ENCODE results near the gene LPA. TPM values are rescaled to one million over a fixed set of nuclear protein-coding genes. Genes with fewer than 3 reads are reported as not detected.

The LPA gene
- total and polyA plus RNA-seq, 2 donors (not counting 1 experiment from before 2014, with no cell fraction given) = not detected

DNA sequence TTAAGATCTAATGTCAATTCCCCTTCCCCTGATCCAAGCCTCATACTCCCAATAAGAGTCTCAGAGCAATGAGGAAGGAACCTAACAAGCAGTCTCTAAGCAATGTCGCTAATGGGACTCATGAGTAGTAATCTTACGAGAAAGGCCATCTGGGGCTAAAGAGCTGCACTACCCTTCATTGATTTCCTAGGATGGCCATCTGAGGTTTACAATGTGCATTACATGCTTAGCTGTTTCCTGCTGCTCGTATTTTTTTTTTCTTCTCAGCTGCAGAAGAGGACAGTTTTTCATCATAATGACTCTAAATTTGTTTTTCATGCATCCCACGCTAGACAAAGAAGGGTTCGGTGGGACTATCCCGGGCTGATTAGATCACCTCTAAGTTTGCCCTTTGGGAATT, 119.3 kb downstream of the LPA start:
- Histone ChIP-seq H3K4me2 (replicated peaks; ENCODE audit: low read depth, low read length, poor library complexity, severe bottlenecking) (no peak overlapping the region), H2AFZ (ENCODE audit: insufficient read depth, low read depth, low read length, poor library complexity, severe bottlenecking) (no peak overlapping the region), H3K27ac (ENCODE audit: low read length in 2 of 2) (no peak overlapping the region), H3K9ac (ENCODE audit: low read length) (no peak overlapping the region), H3K4me1 (ENCODE audit: control insufficient read depth in 2 of 2, insufficient read depth in 2 of 2, low read length in 2 of 2) (no peaks in the 10 kb centered on the region), H3K27me3 (replicated peaks in 1 of 4; ENCODE audit: control extremely low read depth in 1 of 4, control insufficient read depth in 3 of 4, insufficient read depth in 4 of 4, low read length in 3 of 4) (peaks cover 0 to 5% (median 0%) of the 10 kb centered on the region in 4 experiments), H4K20me1 (ENCODE audit: control insufficient read depth, insufficient read depth, low read length, poor library complexity, severe bottlenecking) (no peaks in the 10 kb centered on the region), H3K4me3 (ENCODE audit: control extremely low read depth in 1 of 5, extremely low read depth in 1 of 5, insufficient read depth in 1 of 5, low read depth in 2 of 5, low read length in 4 of 5) (no peak overlapping the region), H3K79me2 (ENCODE audit: control insufficient read depth, insufficient read depth, low read length) (no peaks in the 10 kb centered on the region), H3K36me3 (replicated peaks in 1 of 2; ENCODE audit: control extremely low read depth in 1 of 2, control insufficient read depth in 1 of 2, extremely low read depth in 1 of 2, insufficient read depth in 2 of 2, low read length in 1 of 2) (no peaks in the 10 kb centered on the region), H3K9me3 (ENCODE audit: control extremely low read depth in 1 of 3, control insufficient read depth in 2 of 3, insufficient read depth in 1 of 3, low read length in 2 of 3) (no peaks in the 10 kb centered on the region)
- Mint-ChIP-seq H3K27me3 (peaks cover 18% of the 10 kb centered on the region), H3K27ac (no peak overlapping the region), H3K4me3 (no peak overlapping the region), H3K9me3 (ENCODE audit: insufficient read depth) (no peaks in the 10 kb centered on the region), H3K4me1 (no peaks in the 10 kb centered on the region)
- DNase-seq = no peak
- no peak for ATAC-seq (ENCODE audit: low read depth)
- 86% methylated on average over 6 of the region's 6 CpGs for WGBS (ENCODE audit: insufficient coverage)
- POLR2A ChIA-PET = no interaction called here
- CTCF ChIA-PET = interaction anchor here (1.5 kb wide), 1 partner anchor 11 kb away, joined by 7 read pairs; no protein-coding TSS in a partner anchor
- intact Hi-C loops (cut with micrococcal nuclease) = no loop called here
- TF ChIP-seq, protein P1, sequence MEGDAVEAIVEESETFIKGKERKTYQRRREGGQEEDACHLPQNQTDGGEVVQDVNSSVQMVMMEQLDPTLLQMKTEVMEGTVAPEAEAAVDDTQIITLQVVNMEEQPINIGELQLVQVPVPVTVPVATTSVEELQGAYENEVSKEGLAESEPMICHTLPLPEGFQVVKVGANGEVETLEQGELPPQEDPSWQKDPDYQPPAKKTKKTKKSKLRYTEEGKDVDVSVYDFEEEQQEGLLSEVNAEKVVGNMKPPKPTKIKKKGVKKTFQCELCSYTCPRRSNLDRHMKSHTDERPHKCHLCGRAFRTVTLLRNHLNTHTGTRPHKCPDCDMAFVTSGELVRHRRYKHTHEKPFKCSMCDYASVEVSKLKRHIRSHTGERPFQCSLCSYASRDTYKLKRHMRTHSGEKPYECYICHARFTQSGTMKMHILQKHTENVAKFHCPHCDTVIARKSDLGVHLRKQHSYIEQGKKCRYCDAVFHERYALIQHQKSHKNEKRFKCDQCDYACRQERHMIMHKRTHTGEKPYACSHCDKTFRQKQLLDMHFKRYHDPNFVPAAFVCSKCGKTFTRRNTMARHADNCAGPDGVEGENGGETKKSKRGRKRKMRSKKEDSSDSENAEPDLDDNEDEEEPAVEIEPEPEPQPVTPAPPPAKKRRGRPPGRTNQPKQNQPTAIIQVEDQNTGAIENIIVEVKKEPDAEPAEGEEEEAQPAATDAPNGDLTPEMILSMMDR (IDR thresholded peaks at IDR 0.05) = no peak
- TF ChIP-seq EZH2 (IDR thresholded peaks at IDR 0.05; ENCODE audit: borderline replicate concordance, insufficient read depth, low read depth, low read length, poor library complexity, severe bottlenecking) = no peak

DNA sequence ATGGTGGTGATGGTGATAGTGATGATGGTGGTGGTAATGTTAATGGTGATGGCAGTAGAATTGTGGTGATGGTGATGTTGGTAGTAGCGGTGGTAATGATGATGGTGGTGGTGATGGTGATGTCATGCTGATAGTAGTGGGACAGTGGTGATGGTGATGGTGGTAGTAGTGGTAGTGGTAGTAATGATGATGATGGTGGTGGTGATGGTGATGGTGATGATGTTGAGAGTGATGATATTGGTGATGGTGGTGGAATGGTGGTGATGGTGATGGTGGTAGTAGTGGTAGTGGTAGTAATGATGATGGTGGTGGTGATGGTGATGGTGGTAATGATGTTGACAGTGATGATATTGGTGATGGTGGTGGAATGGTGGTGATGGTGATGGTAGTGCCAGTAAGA, 128.8 kb downstream of the LPA start:
- H2AFZ ChIP-seq (ENCODE audit: insufficient read depth, low read depth, low read length, poor library complexity, severe bottlenecking) = no peak overlapping the region
- no peak overlapping the region for H3K27ac ChIP-seq (ENCODE audit: low read length in 2 of 2)
- no peak for ATAC-seq (ENCODE audit: low read depth)
- Mint-ChIP-seq H3K4me3 (no peak overlapping the region), H3K4me1 (no peaks in the 10 kb centered on the region), H3K27ac (no peak overlapping the region), H3K27me3 (peaks cover 8% of the 10 kb centered on the region), H3K9me3 (ENCODE audit: insufficient read depth) (no peaks in the 10 kb centered on the region)
- H3K36me3 ChIP-seq (replicated peaks in 1 of 2; ENCODE audit: control extremely low read depth in 1 of 2, control insufficient read depth in 1 of 2, extremely low read depth in 1 of 2, insufficient read depth in 2 of 2, low read length in 1 of 2) = no peaks in the 10 kb centered on the region
- H3K4me2 ChIP-seq (replicated peaks; ENCODE audit: low read depth, low read length, poor library complexity, severe bottlenecking) = no peak overlapping the region
- H4K20me1 ChIP-seq (ENCODE audit: control insufficient read depth, insufficient read depth, low read length, poor library complexity, severe bottlenecking) = no peaks in the 10 kb centered on the region
- CTCF ChIA-PET = interaction anchor here (2.8 to 4.2 kb wide), 2 partner anchors 11 to 15 kb away, joined by 20 to 109 read pairs; no protein-coding TSS in a partner anchor
- TF ChIP-seq, protein P1 (IDR thresholded peaks at IDR 0.05) = no peak
- POLR2A ChIA-PET = no interaction called here
- no peak for DNase-seq
- WGBS (ENCODE audit: insufficient coverage) = 90% methylated on average over 1 of the region's 1 CpG
- peaks cover 0 to 6% (median 4%) of the 10 kb centered on the region in 4 experiments for H3K27me3 ChIP-seq (replicated peaks in 1 of 4; ENCODE audit: control extremely low read depth in 1 of 4, control insufficient read depth in 3 of 4, insufficient read depth in 4 of 4, low read length in 3 of 4)
- no peaks in the 10 kb centered on the region for H3K79me2 ChIP-seq (ENCODE audit: control insufficient read depth, insufficient read depth, low read length)
- no peak overlapping the region for H3K4me3 ChIP-seq (ENCODE audit: control extremely low read depth in 1 of 5, extremely low read depth in 1 of 5, insufficient read depth in 1 of 5, low read depth in 2 of 5, low read length in 4 of 5)
- intact Hi-C loops (cut with micrococcal nuclease) = no loop called here
- peaks cover 4 to 6% of the 10 kb centered on the region in 2 donors for H3K4me1 ChIP-seq (ENCODE audit: control insufficient read depth in 2 of 2, insufficient read depth in 2 of 2, low read length in 2 of 2)
- H3K9ac ChIP-seq (ENCODE audit: low read length) = no peak overlapping the region
- H3K9me3 ChIP-seq (ENCODE audit: control extremely low read depth in 1 of 3, control insufficient read depth in 2 of 3, insufficient read depth in 1 of 3, low read length in 2 of 3) = no peaks in the 10 kb centered on the region
